T-helper 1 cell (primary cell): ENCODE data around the gene EHD4.

Source experiments
- DNase-seq, 5 donors: peaks; one replicate each; pipeline ENCODE4 v3.0.0-alpha.2; 2012 to 2020

EHD4 gene

GRCh38 chr15:41855261-41855961, 116.9 kb downstream of the EHD4 start:
- no peak for DNase-seq

- DNase-seq, result no peak
Measured at GRCh38 chr15:41854443-41854842, 117.9 kb downstream of the EHD4 start.

GRCh38 chr15:41853831-41854230, 118.5 kb downstream of the EHD4 start:
- DNase-seq, result no peak

GRCh38 chr15:41852736-41853590, 119.4 kb downstream of the EHD4 start:
- no peak for DNase-seq

- DNase-seq, result no peak
Measured at GRCh38 chr15:41851755-41852370, 120.5 kb downstream of the EHD4 start.

GRCh38 chr15:41851167-41851523, 121.2 kb downstream of the EHD4 start:
- DNase-seq, result no peak

- no peak for DNase-seq
Measured at GRCh38 chr15:41850482-41851166, 121.7 kb downstream of the EHD4 start.

GRCh38 chr15:41849861-41850260, 122.5 kb downstream of the EHD4 start:
- no peak for DNase-seq

GRCh38 chr15:41849204-41849603, 123.2 kb downstream of the EHD4 start:
- DNase-seq, result no peak

GRCh38 chr15:41848631-41849030, 123.7 kb downstream of the EHD4 start:
- no peak for DNase-seq

- DNase-seq, result no peak
Measured at GRCh38 chr15:41847981-41848380, 124.4 kb downstream of the EHD4 start.

- no peak for DNase-seq
Measured at GRCh38 chr15:41847206-41847605, 125.2 kb downstream of the EHD4 start.
